Fibroblast of lung (primary cell): ENCODE data around the gene LRSAM1.

Experiments used
- CTCF ChIP-seq, 2 donors: IDR thresholded peaks in 1 of 2; conservative IDR thresholded peaks in 1 of 2; 1 replicate in 1 of 2; 2 replicates in 1 of 2; pipeline ENCODE4 v1.5.1; 2011 to 2012; ENCODE audit warnings: low read length in 2 of 2, control low read depth in 1 of 2, inconsistent platforms in 1 of 2, low read depth in 1 of 2, mild to moderate bottlenecking in 1 of 2
- EZH2 ChIP-seq: IDR thresholded peaks from 2 replicates; pipeline ENCODE4 v1.5.1; 2012; ENCODE audit warnings: low read length, control low read depth, mild to moderate bottlenecking; ENCODE audit errors: missing control alignments

DNA sequence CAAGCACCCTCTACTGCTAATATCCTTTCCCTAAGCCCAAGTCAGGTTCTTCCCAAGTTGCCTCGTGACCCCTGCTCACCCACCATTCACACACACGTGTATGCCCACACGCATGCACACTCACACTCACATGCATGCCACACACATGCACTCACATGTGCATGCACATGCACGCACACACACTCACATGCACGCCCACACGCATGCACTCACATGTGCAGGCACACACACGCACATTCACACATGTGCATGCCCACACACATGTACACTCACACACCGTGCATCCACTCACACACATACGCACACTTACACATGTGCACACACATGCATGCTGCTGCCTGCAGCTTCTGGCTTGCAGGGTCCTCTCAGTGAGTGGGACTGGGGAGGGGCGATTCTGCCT lies 97.9 kb downstream of the LRSAM1 start:
- no peak for TF ChIP-seq CTCF (conservative IDR thresholded peaks at IDR 0.05 in 1 of 2, IDR thresholded peaks at IDR 0.05 in 1 of 2; ENCODE audit: low read depth in 1 of 2, low read length in 2 of 2)
- no peak for TF ChIP-seq EZH2
